CD14-positive monocyte (primary cell): ENCODE measurements around the gene GFRA4. TPM values are rescaled to one million over a fixed set of nuclear protein-coding genes. Genes with fewer than 3 reads are reported as not detected.

Experiments used
- DNase-seq, 3 donors: peaks; one replicate each; pipeline ENCODE4 v3.0.0-alpha.2; 2011 to 2022
- H2AFZ ChIP-seq: 2 replicates; pipeline ENCODE4 v1.6.0; 2012; ENCODE audit warnings: mild to moderate bottlenecking, low read depth, low read length, inconsistent platforms; ENCODE audit not compliant: insufficient read depth, poor library complexity, severe bottlenecking
- H3K27ac ChIP-seq, 2 donors: 1 replicate in 1 of 2; 2 replicates in 1 of 2; pipeline ENCODE4 v1.5.1; 2012 to 2013; ENCODE audit warnings: low read length in 2 of 2, control low read depth in 1 of 2, inconsistent platforms in 1 of 2, low read depth in 1 of 2, mild to moderate bottlenecking in 1 of 2
- H3K27me3 ChIP-seq, 2 donors: one replicate each; pipeline versions ENCODE4 v1.6.0 to v1.6.1; 2011 to 2013; ENCODE audit warnings: low read length in 2 of 2; ENCODE audit not compliant: control insufficient read depth in 2 of 2, insufficient read depth in 2 of 2
- H3K36me3 ChIP-seq, 2 donors: replicated peaks in 1 of 2; 1 replicate in 1 of 2; 2 replicates in 1 of 2; pipeline versions ENCODE4 v1.5.1 to v1.6.1; 2012 to 2013; ENCODE audit warnings: low read length in 2 of 2, control low read depth in 1 of 2, inconsistent platforms in 1 of 2, mild to moderate bottlenecking in 1 of 2; ENCODE audit not compliant: insufficient read depth in 2 of 2, control insufficient read depth in 1 of 2
- H3K4me1 ChIP-seq, 2 donors: 1 replicate in 1 of 2; 2 replicates in 1 of 2; pipeline versions ENCODE4 v1.5.1 to v1.6.1; 2012 to 2013; ENCODE audit warnings: low read length in 2 of 2, control low read depth in 1 of 2, inconsistent platforms in 1 of 2, mild to moderate bottlenecking in 1 of 2, moderate library complexity in 1 of 2; ENCODE audit not compliant: insufficient read depth in 2 of 2, control insufficient read depth in 1 of 2
- H3K4me2 ChIP-seq: replicated peaks from 2 replicates; pipeline ENCODE3; 2012; ENCODE audit warnings: low read length, moderate library complexity, mild to moderate bottlenecking; ENCODE audit not compliant: poor library complexity, severe bottlenecking; ENCODE audit errors: extremely low read depth
- H3K4me3 ChIP-seq, 3 experiments: fragments of 200-600 bp in 1 of 3; sonication (generic) in 1 of 3; replicated peaks in 1 of 3; 1 replicate in 2 of 3; 2 replicates in 1 of 3; pipeline ENCODE4 v1.5.1; 2011 to 2013; ENCODE audit warnings: low read length in 3 of 3, mild to moderate bottlenecking in 3 of 3, control low read depth in 2 of 3, low read depth in 2 of 3, inconsistent platforms in 1 of 3, moderate library complexity in 1 of 3
- H3K79me2 ChIP-seq: 2 replicates; pipeline ENCODE4 v1.6.0; 2012; ENCODE audit warnings: mild to moderate bottlenecking, control low read depth, inconsistent platforms, low read length, moderate library complexity; ENCODE audit not compliant: insufficient read depth
- H3K9ac ChIP-seq: 2 replicates; pipeline ENCODE4 v1.6.0; 2017; ENCODE audit warnings: low read length, mild to moderate bottlenecking; ENCODE audit not compliant: insufficient read depth, poor library complexity, severe bottlenecking
- H3K9me3 ChIP-seq, 2 donors: replicated peaks in 1 of 2; 1 replicate in 1 of 2; 2 replicates in 1 of 2; pipeline versions ENCODE4 v1.5.1 to v1.6.1; 2012 to 2013; ENCODE audit warnings: low read length in 2 of 2, control low read depth in 1 of 2; ENCODE audit not compliant: control insufficient read depth in 1 of 2, insufficient read depth in 1 of 2
- H4K20me1 ChIP-seq: 2 replicates; pipeline ENCODE4 v1.6.0; 2012; ENCODE audit warnings: mild to moderate bottlenecking, low read length, control low read depth, moderate library complexity; ENCODE audit not compliant: insufficient read depth
- H3K27ac Mint-ChIP-seq, 7 donors: one replicate each; pipeline ENCODE4 v1.8.0; 2020; ENCODE audit warnings: mild to moderate bottlenecking in 7 of 7, mixed read lengths in 7 of 7, moderate library complexity in 6 of 7, inconsistent platforms in 2 of 7
- H3K27me3 Mint-ChIP-seq, 3 donors: one replicate each; pipeline ENCODE4 v1.8.0; 2021 to 2022; ENCODE audit warnings: low read depth in 3 of 3, mild to moderate bottlenecking in 3 of 3, mixed read lengths in 3 of 3, moderate library complexity in 3 of 3, inconsistent platforms in 1 of 3
- H3K36me3 Mint-ChIP-seq, 2 donors: one replicate each; pipeline ENCODE4 v1.8.0; 2020; ENCODE audit warnings: mixed read lengths in 2 of 2, inconsistent platforms in 1 of 2, mild to moderate bottlenecking in 1 of 2
- H3K4me1 Mint-ChIP-seq: one replicate; pipeline ENCODE4 v1.8.0; 2020; ENCODE audit warnings: mild to moderate bottlenecking, mixed read lengths
- H3K4me3 Mint-ChIP-seq, 2 donors: one replicate each; pipeline ENCODE4 v1.8.0; 2020; ENCODE audit warnings: mild to moderate bottlenecking in 2 of 2, mixed read lengths in 2 of 2, moderate library complexity in 1 of 2
- H3K9me3 Mint-ChIP-seq, 7 donors: one replicate each; pipeline ENCODE4 v1.8.0; 2020 to 2022; ENCODE audit warnings: mixed read lengths in 7 of 7, mild to moderate bottlenecking in 6 of 7, moderate library complexity in 6 of 7, inconsistent platforms in 2 of 7
- WGBS: methylation state at CpG from one replicate; pipeline ENCODE4 v1.1.5; 2013; ENCODE audit warnings: missing lambda C conversion rate; ENCODE audit not compliant: insufficient coverage; 5-methylcytosine and 5-hydroxymethylcytosine counted together
- intact Hi-C, 2 donors: fragments of 100-400 bp; cut with micrococcal nuclease; formaldehyde crosslinking; loops; one replicate each; pipeline versions ENCODE4 v1.15.0 to v1.15.1; 2023
- polyA plus RNA-seq, 3 donors: library from polyadenylated mRNA; depleted of rRNA in 1 of 3; unstranded in 2 of 3; stranded (reverse) in 1 of 3; fragments of 300-500 nt in 2 of 3; fragments of >200 nt in 1 of 3; fragmentation: Illumina TruSeq in 2 of 3; gene quantifications; 1 replicate in 2 of 3; 2 replicates in 1 of 3; pipeline ENCODE4 v1.2.3, GENCODE V29; 2012 to 2021
- TF ChIP-seq, protein P1 (sequence below): fragments of 200-600 bp; IDR thresholded peaks from one replicate; pipeline ENCODE4 v1.8.0; 2022; ENCODE audit warnings: antibody characterized with exemption, mild to moderate bottlenecking

The GFRA4 gene
- polyA plus RNA-seq, 3 donors, result not detected

DNA sequence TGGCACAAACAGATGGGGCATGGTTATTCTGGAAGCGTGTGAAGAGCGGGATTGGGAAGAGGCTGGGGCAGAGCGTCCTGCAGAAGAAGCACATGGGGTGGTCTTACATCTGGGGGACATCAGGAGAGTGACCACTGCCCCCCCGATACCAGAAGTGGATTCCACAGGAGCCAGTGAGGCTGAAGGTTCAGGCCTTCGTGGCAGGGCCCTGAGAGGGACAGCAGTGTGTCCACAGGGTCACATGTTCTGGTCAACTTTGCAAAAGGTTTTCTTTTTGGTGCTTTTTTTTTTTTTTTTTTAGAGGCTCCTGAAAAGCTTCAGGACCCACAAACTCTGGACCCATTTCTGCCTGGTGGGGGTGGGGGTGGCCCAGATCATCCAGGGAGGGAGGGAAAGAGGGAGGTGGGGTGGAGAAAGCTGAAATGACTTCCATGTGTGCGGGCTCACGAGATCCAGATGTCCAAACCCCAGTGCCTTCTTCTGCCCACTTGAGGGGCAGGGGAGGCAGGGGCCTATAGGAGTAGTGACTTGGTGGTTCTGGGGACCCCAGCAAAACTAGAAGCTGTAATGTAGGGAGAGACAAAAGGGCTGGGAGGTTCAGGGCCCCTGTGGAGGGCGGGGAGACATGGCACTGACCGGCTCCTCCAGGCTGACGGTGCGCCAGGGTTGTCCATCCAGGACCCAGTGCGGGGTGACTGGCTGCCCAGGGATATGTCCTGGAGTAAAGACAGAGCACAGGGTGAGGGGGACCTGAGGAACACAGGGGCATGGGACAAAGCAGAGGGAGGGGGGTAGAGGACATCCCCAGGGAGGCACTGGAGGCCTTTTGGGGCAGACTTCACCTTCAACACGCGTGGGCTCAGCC, 15.9 kb upstream of the GFRA4 start:
- Mint-ChIP-seq H3K27me3 (peaks cover 69 to 83% (median 77%) of the 10 kb centered on the region in 3 donors), H3K36me3 (peaks cover 0 to 2% of the 10 kb centered on the region in 2 donors), H3K27ac (peak overlapping the region in 1 of 7 donors; percentile 48), H3K9me3 (peaks cover 0 to 12% (median 4%) of the 10 kb centered on the region in 7 donors), H3K4me3 (peak overlapping the region in 1 of 2 donors; percentile 39), H3K4me1 (peaks cover 13% of the 10 kb centered on the region)
- no peak overlapping the region for H3K4me3 ChIP-seq
- no peaks in the 10 kb centered on the region for H3K36me3 ChIP-seq
- H3K9ac ChIP-seq, result no peak overlapping the region
- no peaks in the 10 kb centered on the region for H4K20me1 ChIP-seq
- H2AFZ ChIP-seq, result no peak overlapping the region
- H3K4me2 ChIP-seq, result no peak overlapping the region
- WGBS, result 95% methylated on average over 14 of the region's 14 CpGs
- DNase-seq, result no peak
- no peak overlapping the region for H3K27ac ChIP-seq
- intact Hi-C loops, result loop anchor here in 1 of 2 donors (5.0 kb wide), 2 partner anchors 68 to 178 kb away; no protein-coding TSS in a partner anchor
- H3K4me1 ChIP-seq, result peaks cover 10% of the 10 kb centered on the region in 2 donors
- H3K79me2 ChIP-seq, result no peaks in the 10 kb centered on the region
- H3K9me3 ChIP-seq, result no peaks in the 10 kb centered on the region
- peaks cover 17 to 73% of the 10 kb centered on the region in 2 donors for H3K27me3 ChIP-seq
- TF ChIP-seq, protein P1, sequence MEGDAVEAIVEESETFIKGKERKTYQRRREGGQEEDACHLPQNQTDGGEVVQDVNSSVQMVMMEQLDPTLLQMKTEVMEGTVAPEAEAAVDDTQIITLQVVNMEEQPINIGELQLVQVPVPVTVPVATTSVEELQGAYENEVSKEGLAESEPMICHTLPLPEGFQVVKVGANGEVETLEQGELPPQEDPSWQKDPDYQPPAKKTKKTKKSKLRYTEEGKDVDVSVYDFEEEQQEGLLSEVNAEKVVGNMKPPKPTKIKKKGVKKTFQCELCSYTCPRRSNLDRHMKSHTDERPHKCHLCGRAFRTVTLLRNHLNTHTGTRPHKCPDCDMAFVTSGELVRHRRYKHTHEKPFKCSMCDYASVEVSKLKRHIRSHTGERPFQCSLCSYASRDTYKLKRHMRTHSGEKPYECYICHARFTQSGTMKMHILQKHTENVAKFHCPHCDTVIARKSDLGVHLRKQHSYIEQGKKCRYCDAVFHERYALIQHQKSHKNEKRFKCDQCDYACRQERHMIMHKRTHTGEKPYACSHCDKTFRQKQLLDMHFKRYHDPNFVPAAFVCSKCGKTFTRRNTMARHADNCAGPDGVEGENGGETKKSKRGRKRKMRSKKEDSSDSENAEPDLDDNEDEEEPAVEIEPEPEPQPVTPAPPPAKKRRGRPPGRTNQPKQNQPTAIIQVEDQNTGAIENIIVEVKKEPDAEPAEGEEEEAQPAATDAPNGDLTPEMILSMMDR, result no peak

- H3K4me3 Mint-ChIP-seq, result no peak overlapping the region
- no peak overlapping the region for H3K27ac Mint-ChIP-seq
- Histone ChIP-seq H4K20me1 (no peaks in the 10 kb centered on the region), H3K79me2 (no peaks in the 10 kb centered on the region), H3K4me1 (peaks cover 10% of the 10 kb centered on the region in 2 donors), H3K27ac (no peak overlapping the region), H3K36me3 (no peaks in the 10 kb centered on the region), H3K9ac (no peak overlapping the region), H3K27me3 (peaks cover 15 to 74% of the 10 kb centered on the region in 2 donors), H3K9me3 (no peaks in the 10 kb centered on the region), H3K4me3 (no peak overlapping the region), H2AFZ (no peak overlapping the region), H3K4me2 (no peak overlapping the region)
- peaks cover 13% of the 10 kb centered on the region for H3K4me1 Mint-ChIP-seq
- peaks cover 0 to 14% (median 4%) of the 10 kb centered on the region in 7 donors for H3K9me3 Mint-ChIP-seq
- DNase-seq, result no peak
- WGBS, result 100% methylated on average over 1 of the region's 2 CpGs
- peaks cover 63 to 82% (median 73%) of the 10 kb centered on the region in 3 donors for H3K27me3 Mint-ChIP-seq
- H3K36me3 Mint-ChIP-seq, result peaks cover 0 to 2% of the 10 kb centered on the region in 2 donors
- intact Hi-C loops, result loop anchor here in 1 of 2 donors (5.0 kb wide), 2 partner anchors 69 to 179 kb away; no protein-coding TSS in a partner anchor
- TF ChIP-seq, protein P1, result no peak
Measured at GRCh38 chr20:3678198-3678597, 15.0 kb upstream of the GFRA4 start.
